Keratinocyte (primary cell): ENCODE results near the gene CDC14A.

Source experiments
- EZH2 ChIP-seq: IDR thresholded peaks from one replicate; pipeline ENCODE4 v1.6.1; 2012; ENCODE audit warnings: inconsistent platforms, mild to moderate bottlenecking, low read length, moderate library complexity
- TF ChIP-seq, protein P1 (sequence below), 3 experiments: IDR thresholded peaks in 1 of 3; conservative IDR thresholded peaks in 1 of 3; optimal IDR thresholded peaks in 1 of 3; 2 replicates in 2 of 3; 3 replicates in 1 of 3; pipeline versions ENCODE3 to v1.5.1; 2011; ENCODE audit warnings: low read length in 3 of 3, mild to moderate bottlenecking in 3 of 3, moderate library complexity in 2 of 3, control low read depth in 1 of 3, inconsistent platforms in 1 of 3; ENCODE audit not compliant: insufficient read depth in 2 of 3; ENCODE audit errors: extremely low read depth in 1 of 3

DNA sequence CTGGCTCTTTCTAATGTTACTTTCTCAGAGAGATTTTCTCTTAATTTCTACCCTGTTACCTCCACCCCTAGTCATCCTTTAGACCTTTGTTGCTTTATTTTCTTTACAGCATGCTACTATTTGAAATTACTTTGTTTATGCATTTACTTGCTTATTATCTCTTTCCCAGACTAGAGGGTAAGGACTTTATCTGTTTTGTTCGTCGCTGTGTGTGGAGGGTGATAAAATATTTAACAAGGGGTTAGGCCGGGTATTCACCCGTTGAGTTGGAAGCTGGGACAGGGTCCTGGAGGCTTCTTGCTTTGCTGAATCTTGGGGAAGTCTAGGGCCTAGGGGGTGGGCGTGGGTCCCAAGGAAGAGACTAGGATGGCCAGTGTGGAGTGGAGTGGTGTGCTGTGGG is 43.6 kb downstream of the CDC14A start:
- TF ChIP-seq EZH2: no peak
- TF ChIP-seq, protein P1, sequence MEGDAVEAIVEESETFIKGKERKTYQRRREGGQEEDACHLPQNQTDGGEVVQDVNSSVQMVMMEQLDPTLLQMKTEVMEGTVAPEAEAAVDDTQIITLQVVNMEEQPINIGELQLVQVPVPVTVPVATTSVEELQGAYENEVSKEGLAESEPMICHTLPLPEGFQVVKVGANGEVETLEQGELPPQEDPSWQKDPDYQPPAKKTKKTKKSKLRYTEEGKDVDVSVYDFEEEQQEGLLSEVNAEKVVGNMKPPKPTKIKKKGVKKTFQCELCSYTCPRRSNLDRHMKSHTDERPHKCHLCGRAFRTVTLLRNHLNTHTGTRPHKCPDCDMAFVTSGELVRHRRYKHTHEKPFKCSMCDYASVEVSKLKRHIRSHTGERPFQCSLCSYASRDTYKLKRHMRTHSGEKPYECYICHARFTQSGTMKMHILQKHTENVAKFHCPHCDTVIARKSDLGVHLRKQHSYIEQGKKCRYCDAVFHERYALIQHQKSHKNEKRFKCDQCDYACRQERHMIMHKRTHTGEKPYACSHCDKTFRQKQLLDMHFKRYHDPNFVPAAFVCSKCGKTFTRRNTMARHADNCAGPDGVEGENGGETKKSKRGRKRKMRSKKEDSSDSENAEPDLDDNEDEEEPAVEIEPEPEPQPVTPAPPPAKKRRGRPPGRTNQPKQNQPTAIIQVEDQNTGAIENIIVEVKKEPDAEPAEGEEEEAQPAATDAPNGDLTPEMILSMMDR (optimal IDR thresholded peaks at IDR 0.05 in 1 of 3, IDR thresholded peaks at IDR 0.05 in 1 of 3, conservative IDR thresholded peaks at IDR 0.05 in 1 of 3; ENCODE audit: extremely low read depth in 1 of 3, insufficient read depth in 2 of 3, low read length in 3 of 3): no peak
